HUES64 (cell line): ENCODE data around the gene GRIK1.

Experiments
- H3K27ac ChIP-seq: 2 replicates; pipeline ENCODE4 v1.7.0; 2013; ENCODE audit warnings: low read depth, low read length, inconsistent platforms
- H3K27me3 ChIP-seq: 2 replicates; pipeline ENCODE4 v1.6.1; 2013; ENCODE audit warnings: mild to moderate bottlenecking, low read length; ENCODE audit not compliant: insufficient read depth
- H3K36me3 ChIP-seq: 2 replicates; pipeline ENCODE4 v1.6.1; 2013; ENCODE audit warnings: mild to moderate bottlenecking, low read length; ENCODE audit not compliant: insufficient read depth
- H3K4me1 ChIP-seq: 2 replicates; pipeline ENCODE4 v1.6.1; 2013; ENCODE audit warnings: mild to moderate bottlenecking, low read length, moderate library complexity; ENCODE audit not compliant: insufficient read depth
- H3K4me3 ChIP-seq: 2 replicates; pipeline ENCODE4 v1.5.1; 2013; ENCODE audit warnings: mild to moderate bottlenecking, low read length, moderate library complexity
- H3K9ac ChIP-seq: 2 replicates; pipeline ENCODE4 v1.6.1; 2013; ENCODE audit warnings: mild to moderate bottlenecking, low read depth, low read length
- H3K9me3 ChIP-seq: 2 replicates; pipeline ENCODE4 v1.6.1; 2013; ENCODE audit warnings: low read depth, low read length; ENCODE audit not compliant: insufficient read depth
- WGBS: fragments of 150-250, 120-280 bp; methylation state at CpG from one replicate; pipeline ENCODE4 v1.1.7; 2013; ENCODE audit warnings: missing lambda C conversion rate; 5-methylcytosine and 5-hydroxymethylcytosine counted together

The GRIK1 gene

DNA sequence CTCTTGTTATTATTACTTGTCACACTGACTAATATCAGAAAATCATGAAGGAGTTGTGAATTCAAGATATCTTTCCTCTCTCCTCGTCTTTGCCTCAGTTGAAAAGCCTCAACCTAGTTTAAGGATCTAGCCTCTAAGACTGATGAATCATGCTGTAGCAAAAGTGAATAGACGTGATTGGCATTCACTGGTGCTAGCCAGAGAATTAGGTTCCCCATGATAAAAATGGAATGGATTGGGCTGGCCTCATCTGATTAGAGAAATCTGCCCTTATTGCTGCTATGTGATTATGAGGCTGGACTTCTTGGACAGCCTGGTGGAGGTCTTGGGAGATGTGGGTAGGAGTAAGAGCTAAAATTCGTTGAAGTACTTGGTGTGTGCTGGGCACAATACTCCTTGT, 432.8 kb downstream of the GRIK1 start:
- 88% methylated on average over 3 of the region's 3 CpGs for WGBS
- no peaks in the 10 kb centered on the region for H3K27me3 ChIP-seq
- H3K27ac ChIP-seq = no peak overlapping the region
- no peaks in the 10 kb centered on the region for H3K36me3 ChIP-seq
- no peak overlapping the region for H3K4me3 ChIP-seq
- H3K9ac ChIP-seq = no peak overlapping the region
- no peaks in the 10 kb centered on the region for H3K9me3 ChIP-seq
- H3K4me1 ChIP-seq = peaks cover 4% of the 10 kb centered on the region; the same call in 1 of the 2 replicates

DNA sequence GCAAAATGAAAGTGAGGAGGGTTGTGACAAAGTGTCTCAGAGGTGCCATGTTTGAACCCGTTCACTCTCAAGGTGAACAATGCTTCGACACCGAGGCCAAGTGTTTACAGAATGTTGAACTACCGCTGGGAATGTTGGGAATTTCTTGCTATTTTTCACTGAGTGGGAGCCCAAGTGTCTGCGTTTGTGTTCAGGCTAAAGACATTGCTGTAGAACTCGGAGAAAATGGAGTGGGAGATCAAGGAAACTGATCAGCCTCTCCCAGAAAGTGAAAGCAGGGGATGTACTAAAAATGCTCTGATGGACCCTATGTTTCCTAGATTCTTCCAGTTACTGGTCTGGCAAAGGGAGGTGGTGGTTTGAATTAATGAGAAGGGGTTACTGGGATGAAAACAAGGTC, 433.6 kb downstream of the GRIK1 start:
- peaks cover 4% of the 10 kb centered on the region; the same call in 1 of the 2 replicates for H3K4me1 ChIP-seq
- H3K27me3 ChIP-seq = no peaks in the 10 kb centered on the region
- H3K36me3 ChIP-seq = no peaks in the 10 kb centered on the region
- H3K9ac ChIP-seq = no peak overlapping the region
- H3K4me3 ChIP-seq = no peak overlapping the region
- H3K27ac ChIP-seq = no peak overlapping the region
- WGBS = 62% methylated on average over 6 of the region's 6 CpGs
- no peaks in the 10 kb centered on the region for H3K9me3 ChIP-seq

DNA sequence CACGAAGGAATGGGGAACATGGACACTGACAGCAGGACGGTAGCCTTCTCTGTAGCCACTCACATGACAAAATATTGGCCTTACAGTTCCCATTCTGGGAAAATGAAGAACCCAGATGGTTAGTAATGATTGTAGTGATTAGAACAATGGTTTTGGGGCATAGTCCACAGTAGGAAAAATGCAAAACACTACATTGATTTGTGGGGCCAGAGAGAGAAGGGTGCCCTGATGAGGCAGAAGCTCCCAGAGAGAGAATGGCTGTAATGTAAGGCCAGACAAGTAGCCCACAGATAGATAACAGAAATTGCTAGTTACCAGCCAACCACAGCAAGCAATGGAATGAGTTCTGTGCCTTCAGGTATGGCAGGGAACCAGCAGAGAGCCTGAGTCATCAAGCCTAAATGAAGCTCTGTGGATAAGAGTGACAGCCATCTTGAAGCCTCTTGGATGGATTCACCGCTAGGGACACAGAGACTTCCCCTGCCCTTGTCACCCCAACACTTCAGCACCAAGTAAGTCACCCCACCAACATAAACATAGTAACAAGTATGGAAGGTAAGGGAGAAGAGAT, 435.0 kb downstream of the GRIK1 start:
- Histone ChIP-seq H3K9me3 (no peaks in the 10 kb centered on the region), H3K36me3 (no peaks in the 10 kb centered on the region), H3K4me3 (no peak overlapping the region), H3K27ac (no peak overlapping the region), H3K4me1 (no peaks in the 10 kb centered on the region), H3K9ac (no peak overlapping the region), H3K27me3 (no peaks in the 10 kb centered on the region)
- 60% methylated on average over 3 of the region's 3 CpGs for WGBS

DNA sequence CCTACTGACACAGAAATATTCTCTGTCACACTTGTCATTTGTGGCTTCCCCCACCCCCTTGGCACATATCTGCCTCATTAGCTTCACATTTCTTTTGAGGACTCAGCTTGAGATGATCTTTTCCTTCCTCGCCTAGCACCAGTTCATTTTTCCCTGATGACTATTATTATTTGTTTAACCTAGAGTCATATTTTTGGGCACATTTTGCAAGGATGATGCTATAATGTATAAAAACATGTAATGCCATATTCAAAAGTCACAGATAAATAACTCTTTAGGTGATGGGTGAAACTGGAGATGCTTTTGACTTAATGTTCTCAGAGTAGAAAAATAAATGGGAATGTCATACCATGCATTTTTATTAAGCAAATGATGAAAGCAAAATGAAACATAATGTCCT, 438.3 kb downstream of the GRIK1 start:
- H3K4me3 ChIP-seq = no peak overlapping the region
- H3K9ac ChIP-seq = no peak overlapping the region
- no peak overlapping the region for H3K27ac ChIP-seq
- H3K36me3 ChIP-seq = no peaks in the 10 kb centered on the region
- peaks cover 7% of the 10 kb centered on the region; the same call in 1 of the 2 replicates for H3K9me3 ChIP-seq
- WGBS = 100% methylated on average over 1 of the region's 1 CpG
- no peaks in the 10 kb centered on the region for H3K4me1 ChIP-seq
- no peaks in the 10 kb centered on the region for H3K27me3 ChIP-seq

DNA sequence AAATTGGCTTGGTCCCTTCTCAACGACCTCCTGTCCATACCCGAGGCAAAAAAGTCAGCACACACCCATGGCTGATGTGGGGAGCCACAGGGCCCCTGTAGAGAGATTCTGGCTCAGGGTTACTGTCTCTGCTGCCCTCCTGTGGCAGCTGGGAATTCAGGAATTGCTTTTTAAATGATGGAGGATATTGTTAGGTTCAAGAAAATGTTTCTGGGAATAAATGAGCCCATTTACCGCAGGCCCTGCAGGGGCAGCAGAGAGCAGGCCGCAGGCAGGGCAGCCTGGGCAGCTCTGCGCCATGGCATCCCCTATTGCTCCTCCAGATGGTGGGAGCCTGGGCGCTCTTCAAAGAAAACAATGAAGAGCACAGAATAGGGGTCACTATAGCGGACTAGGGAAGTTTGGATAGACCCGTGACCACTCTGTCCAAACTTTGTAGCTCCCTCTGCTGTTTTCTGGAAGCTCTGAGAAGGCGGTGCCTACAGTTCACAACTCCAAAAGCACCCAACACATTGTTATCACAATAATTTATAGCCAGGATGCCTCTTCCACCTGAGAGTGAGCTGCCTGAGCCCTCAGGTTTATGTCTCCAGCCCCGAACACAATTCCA, 440.0 kb downstream of the GRIK1 start:
- Histone ChIP-seq H3K9me3 (peaks cover 7% of the 10 kb centered on the region; the same call in 1 of the 2 replicates), H3K9ac (no peak overlapping the region), H3K27me3 (no peaks in the 10 kb centered on the region), H3K27ac (no peak overlapping the region), H3K4me3 (no peak overlapping the region), H3K36me3 (no peaks in the 10 kb centered on the region), H3K4me1 (no peaks in the 10 kb centered on the region)
- WGBS = 90% methylated on average over 10 of the region's 10 CpGs

DNA sequence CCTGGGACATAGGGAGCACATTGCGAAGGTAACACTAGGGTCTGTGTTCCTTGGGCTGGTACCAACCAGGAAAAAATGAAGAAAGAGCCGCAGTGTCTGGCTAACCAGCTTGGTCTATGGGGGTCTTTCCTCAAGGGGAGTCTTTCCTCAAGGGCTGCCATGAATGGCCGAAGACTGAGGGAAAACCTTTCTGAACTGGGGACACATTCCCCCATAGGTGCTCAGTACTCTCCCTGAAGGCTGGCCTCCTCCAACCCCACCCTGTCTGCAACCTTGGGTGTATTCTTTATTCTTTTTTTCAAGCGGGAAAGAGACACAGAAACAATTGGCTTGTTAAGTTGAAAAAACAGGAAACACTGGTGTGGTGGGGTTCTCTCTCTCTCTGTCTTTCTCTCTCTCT, 440.6 kb downstream of the GRIK1 start:
- 96% methylated on average over 3 of the region's 4 CpGs for WGBS
- H3K27me3 ChIP-seq = no peaks in the 10 kb centered on the region
- H3K9me3 ChIP-seq = peaks cover 7% of the 10 kb centered on the region; the same call in 1 of the 2 replicates
- H3K4me1 ChIP-seq = no peaks in the 10 kb centered on the region
- no peak overlapping the region for H3K9ac ChIP-seq
- H3K27ac ChIP-seq = no peak overlapping the region
- H3K4me3 ChIP-seq = no peak overlapping the region
- no peaks in the 10 kb centered on the region for H3K36me3 ChIP-seq

DNA sequence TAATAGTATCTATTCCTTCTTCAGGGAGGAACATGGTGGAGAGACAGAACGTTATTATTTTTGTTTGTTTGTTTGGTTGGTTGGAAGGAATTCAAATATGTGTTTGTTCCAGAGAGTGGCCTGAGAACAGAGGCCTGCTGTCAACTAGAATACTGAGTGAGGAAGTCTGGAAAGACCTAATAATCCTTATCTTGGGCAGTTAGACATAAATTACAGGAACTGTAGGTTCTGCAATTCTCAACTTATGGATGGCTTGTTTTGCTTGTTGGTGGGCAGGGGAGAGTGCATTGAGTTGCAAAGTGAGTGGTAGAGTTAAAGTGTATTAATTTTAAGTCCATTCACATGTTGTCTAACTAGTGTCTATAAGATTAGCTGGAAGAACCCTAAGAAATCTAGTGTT, 443.5 kb downstream of the GRIK1 start:
- Histone ChIP-seq H3K9ac (no peak overlapping the region), H3K4me1 (no peaks in the 10 kb centered on the region), H3K4me3 (no peak overlapping the region), H3K36me3 (no peaks in the 10 kb centered on the region), H3K27ac (no peak overlapping the region), H3K9me3 (peaks cover 7% of the 10 kb centered on the region; the same call in 1 of the 2 replicates), H3K27me3 (no peaks in the 10 kb centered on the region)
- 85% methylated on average over 1 of the region's 1 CpG for WGBS

DNA sequence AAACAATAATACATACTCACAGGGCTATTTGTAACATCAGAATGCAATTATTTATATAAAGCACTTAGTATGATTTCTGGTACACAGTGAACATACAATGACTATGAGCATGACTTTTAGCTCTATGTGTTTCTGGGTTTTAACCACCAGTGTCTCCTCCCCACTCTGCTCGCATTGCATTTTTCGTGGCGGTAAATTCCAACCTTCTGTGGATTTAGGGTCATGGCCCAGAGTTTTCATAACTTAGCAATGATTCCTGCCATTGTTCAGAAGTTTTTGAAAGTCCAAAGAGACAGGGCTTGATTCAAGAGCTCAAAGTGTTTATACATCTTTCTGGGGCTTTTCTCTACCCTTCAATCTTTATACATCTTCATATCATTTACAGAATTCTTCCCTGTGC, 449.8 kb downstream of the GRIK1 start:
- 94% methylated on average over 3 of the region's 3 CpGs for WGBS
- Histone ChIP-seq H3K27me3 (no peaks in the 10 kb centered on the region), H3K27ac (no peak overlapping the region), H3K4me3 (no peak overlapping the region), H3K36me3 (no peaks in the 10 kb centered on the region), H3K9me3 (no peaks in the 10 kb centered on the region), H3K4me1 (peaks cover 19% of the 10 kb centered on the region), H3K9ac (no peak overlapping the region)

DNA sequence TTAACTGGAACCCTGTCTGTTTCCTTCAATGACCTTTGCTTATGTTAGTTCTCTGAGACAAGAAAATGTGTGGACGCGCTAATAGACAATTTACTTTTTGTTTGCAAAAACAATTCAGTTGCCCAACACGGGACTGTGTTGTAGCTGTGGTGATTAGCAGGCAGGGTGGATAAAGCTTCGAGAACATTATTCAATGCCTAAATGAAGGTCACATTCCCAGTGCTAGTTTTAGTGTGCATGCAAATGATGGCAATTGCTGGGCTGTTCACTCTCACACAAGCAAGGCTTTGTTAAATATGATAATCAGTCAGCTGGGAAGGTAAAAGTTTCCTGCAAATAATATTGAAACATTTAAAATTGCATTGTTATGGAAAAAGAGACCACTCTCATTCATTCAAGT, 452.6 kb downstream of the GRIK1 start:
- Histone ChIP-seq H3K9ac (no peak overlapping the region), H3K9me3 (no peaks in the 10 kb centered on the region), H3K27ac (no peak overlapping the region), H3K4me1 (peaks cover 19% of the 10 kb centered on the region), H3K4me3 (no peak overlapping the region), H3K36me3 (no peaks in the 10 kb centered on the region), H3K27me3 (no peaks in the 10 kb centered on the region)
- WGBS = 45% methylated on average over 4 of the region's 4 CpGs
